ENCODE measurements around the gene SALL1. TPM values are rescaled to one million over a fixed set of nuclear protein-coding genes. Genes with fewer than 3 reads are reported as not detected.
A peak's percentile ranks its signal among the peaks of the same experiment; 100 is the strongest.

The SALL1 gene
- total and polyA plus RNA-seq, 2 donors (not counting 3 experiments of a cell fraction or from before 2014, with no cell fraction given), result not detected

DNA sequence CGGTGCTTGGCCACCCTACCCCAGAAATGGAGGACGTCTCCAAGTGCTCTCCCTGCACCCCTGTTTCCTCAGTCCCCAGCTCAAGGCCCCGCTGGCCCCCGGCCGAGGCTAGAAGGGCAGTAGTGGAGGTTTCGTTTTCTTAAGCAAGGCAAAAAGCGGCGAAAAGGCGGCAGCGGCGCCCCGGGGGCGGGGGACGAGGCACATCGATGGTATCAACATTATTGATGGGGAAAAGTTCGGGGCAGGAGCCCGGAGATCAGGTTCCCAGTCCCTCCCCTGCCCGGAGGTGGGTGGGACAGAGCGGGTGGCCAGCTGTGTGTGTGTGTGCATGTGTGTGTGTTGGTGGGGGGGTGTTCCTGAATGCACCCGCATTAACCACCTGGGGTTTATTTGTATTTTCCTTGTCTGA is 4.1 kb upstream of the SALL1 start:
- DNase-seq (ENCODE audit: low read depth, low spot score), result no peak

More for the DNA sequence above, 4.1 kb upstream of the SALL1 start:
- ChIA-PET CTCF (no interaction called here), POLR2A (no interaction called here)
- H3K4me1 ChIP-seq (ENCODE audit: control insufficient read depth, extremely low read depth, insufficient read depth, low read length), result peaks cover 2% of the 10 kb centered on the region
- intact Hi-C loops (cut with micrococcal nuclease), result no loop called here
- H3K4me3 ChIP-seq (replicated peaks in 1 of 3; ENCODE audit: insufficient read depth in 1 of 3, low read depth in 1 of 3, low read length in 3 of 3), result peak overlapping the region in 1 of 3 experiments; percentile 25
- H3K9me3 ChIP-seq (replicated peaks; ENCODE audit: control insufficient read depth, insufficient read depth, low read length), result no peaks in the 10 kb centered on the region
- H3K27me3 ChIP-seq (ENCODE audit: control insufficient read depth in 2 of 2, insufficient read depth in 2 of 2, low read length in 2 of 2), result peaks cover 43 to 60% of the 10 kb centered on the region in 2 experiments
- no peaks in the 10 kb centered on the region for H4K20me1 ChIP-seq (replicated peaks; ENCODE audit: control insufficient read depth, extremely low read depth, insufficient read depth, low read length)
- H3K36me3 ChIP-seq (ENCODE audit: control insufficient read depth in 2 of 2, extremely low read depth in 1 of 2, insufficient read depth in 2 of 2, low read length in 2 of 2), result no peaks in the 10 kb centered on the region
- H3K79me2 ChIP-seq (ENCODE audit: control insufficient read depth, insufficient read depth, low read length), result no peaks in the 10 kb centered on the region
- H3K27ac ChIP-seq (ENCODE audit: insufficient read depth, low read depth, low read length), result no peak overlapping the region
- no peak for FAIRE-seq
- no peaks in the 10 kb centered on the region for H3K9me1 ChIP-seq (replicated peaks; ENCODE audit: control insufficient read depth, extremely low read depth, insufficient read depth, low read length)
- TF ChIP-seq POLR2A (IDR thresholded peaks at IDR 0.05; ENCODE audit: low read depth, low read length) (no peak), GATA2 (IDR thresholded peaks at IDR 0.05; ENCODE audit: insufficient read depth, insufficient read length, low read depth, low read length) (no peak), POLR2AphosphoS5 (IDR thresholded peaks at IDR 0.05; ENCODE audit: insufficient read depth, low read depth, low read length) (no peak), FOS (IDR thresholded peaks at IDR 0.05; ENCODE audit: borderline replicate concordance, insufficient read depth, low read length) (no peak), EZH2 (IDR thresholded peaks at IDR 0.05; ENCODE audit: borderline replicate concordance, low read depth, low read length, severe bottlenecking) (no peak), MYC (IDR thresholded peaks at IDR 0.05; ENCODE audit: low read depth, low read length) (no peak), JUN (IDR thresholded peaks at IDR 0.05; ENCODE audit: borderline replicate concordance, insufficient read depth, insufficient read length, low read depth) (no peak)
- TF ChIP-seq, protein P1, sequence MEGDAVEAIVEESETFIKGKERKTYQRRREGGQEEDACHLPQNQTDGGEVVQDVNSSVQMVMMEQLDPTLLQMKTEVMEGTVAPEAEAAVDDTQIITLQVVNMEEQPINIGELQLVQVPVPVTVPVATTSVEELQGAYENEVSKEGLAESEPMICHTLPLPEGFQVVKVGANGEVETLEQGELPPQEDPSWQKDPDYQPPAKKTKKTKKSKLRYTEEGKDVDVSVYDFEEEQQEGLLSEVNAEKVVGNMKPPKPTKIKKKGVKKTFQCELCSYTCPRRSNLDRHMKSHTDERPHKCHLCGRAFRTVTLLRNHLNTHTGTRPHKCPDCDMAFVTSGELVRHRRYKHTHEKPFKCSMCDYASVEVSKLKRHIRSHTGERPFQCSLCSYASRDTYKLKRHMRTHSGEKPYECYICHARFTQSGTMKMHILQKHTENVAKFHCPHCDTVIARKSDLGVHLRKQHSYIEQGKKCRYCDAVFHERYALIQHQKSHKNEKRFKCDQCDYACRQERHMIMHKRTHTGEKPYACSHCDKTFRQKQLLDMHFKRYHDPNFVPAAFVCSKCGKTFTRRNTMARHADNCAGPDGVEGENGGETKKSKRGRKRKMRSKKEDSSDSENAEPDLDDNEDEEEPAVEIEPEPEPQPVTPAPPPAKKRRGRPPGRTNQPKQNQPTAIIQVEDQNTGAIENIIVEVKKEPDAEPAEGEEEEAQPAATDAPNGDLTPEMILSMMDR (IDR thresholded peaks at IDR 0.05; ENCODE audit: extremely low read depth in 1 of 2, insufficient read depth in 1 of 2, low read depth in 1 of 2, low read length in 2 of 2), result no peak
- TF ChIP-seq, protein P2, sequence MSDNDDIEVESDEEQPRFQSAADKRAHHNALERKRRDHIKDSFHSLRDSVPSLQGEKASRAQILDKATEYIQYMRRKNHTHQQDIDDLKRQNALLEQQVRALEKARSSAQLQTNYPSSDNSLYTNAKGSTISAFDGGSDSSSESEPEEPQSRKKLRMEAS (IDR thresholded peaks at IDR 0.05; ENCODE audit: insufficient read depth, insufficient read length), result no peak
- dilution Hi-C loops (cut with MboI; ENCODE audit: extremely low pct_ligation_motif_present, low sequenced_read_pairs), result no loop called here
- no peak overlapping the region for H3K9ac ChIP-seq (replicated peaks; ENCODE audit: extremely low read depth, insufficient read depth, low read length)
- no peak overlapping the region for H2AFZ ChIP-seq (ENCODE audit: low read depth, low read length)
- BruUV-seq (replicated peaks), result no TSS peak
- H3K4me2 ChIP-seq (ENCODE audit: insufficient read depth, low read length), result no peak overlapping the region
